Activated T-cell treated with anti-CD3 and anti-CD28 coated beads, Interleukin-2, amount 50 U/mL, for 48 hours (primary cell): ENCODE data around the gene ARMC5.

Experiments
- DNase-seq, 2 experiments: peaks; one replicate each; pipeline ENCODE4 v3.0.0-alpha.2; 2020

The ARMC5 gene

DNA sequence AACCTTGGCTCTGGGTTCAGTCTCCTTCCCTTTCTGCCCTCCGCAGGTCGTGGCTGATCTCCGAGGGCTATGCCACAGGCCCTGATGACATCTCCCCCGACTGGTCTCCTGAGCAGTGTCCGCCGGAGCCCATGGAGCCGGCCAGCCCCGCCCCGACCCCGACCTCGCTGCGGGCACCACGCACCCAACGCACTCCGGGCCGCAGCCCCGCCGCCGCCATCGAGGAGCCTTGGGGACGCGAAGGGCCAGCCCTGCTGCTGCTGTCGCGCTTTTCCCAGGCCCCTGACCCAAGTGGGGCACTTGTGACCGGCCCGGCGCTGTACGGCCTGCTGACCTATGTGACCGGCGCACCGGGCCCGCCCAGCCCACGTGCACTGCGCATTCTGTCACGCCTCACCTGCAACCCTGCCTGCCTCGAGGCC lies 5.1 kb downstream of the ARMC5 start:
- no peak for DNase-seq

GRCh38 chr16:31464781-31465260 lies 5.5 kb downstream of the ARMC5 start:
- DNase-seq, result no peak

DNA sequence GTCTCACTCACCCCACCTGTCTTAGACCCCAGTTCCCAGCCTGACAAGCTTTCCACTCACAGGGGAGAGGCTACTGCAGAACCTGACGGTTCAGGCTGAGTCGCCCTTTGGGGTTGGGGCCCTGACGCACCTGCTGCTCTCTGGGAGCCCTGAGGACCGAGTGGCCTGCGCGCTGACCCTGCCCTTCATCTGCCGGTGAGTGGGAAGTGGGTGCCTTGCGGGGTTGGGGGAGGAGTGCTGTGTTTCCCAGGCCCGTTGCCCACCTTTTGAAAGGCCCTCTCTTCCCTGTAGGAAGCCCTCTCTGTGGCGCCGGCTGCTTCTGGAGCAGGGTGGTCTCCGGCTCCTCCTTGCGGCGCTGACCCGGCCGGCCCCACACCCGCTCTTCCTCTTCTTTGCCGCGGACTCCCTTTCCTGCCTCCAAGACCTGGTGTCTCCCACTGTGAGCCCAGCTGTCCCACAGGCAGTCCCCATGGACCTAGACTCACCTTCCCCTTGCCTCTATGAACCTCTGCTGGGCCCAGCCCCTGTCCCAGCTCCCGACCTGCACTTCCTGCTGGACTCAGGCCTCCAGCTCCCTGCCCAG lies 6.6 kb downstream of the ARMC5 start:
- DNase-seq, result no peak

DNA sequence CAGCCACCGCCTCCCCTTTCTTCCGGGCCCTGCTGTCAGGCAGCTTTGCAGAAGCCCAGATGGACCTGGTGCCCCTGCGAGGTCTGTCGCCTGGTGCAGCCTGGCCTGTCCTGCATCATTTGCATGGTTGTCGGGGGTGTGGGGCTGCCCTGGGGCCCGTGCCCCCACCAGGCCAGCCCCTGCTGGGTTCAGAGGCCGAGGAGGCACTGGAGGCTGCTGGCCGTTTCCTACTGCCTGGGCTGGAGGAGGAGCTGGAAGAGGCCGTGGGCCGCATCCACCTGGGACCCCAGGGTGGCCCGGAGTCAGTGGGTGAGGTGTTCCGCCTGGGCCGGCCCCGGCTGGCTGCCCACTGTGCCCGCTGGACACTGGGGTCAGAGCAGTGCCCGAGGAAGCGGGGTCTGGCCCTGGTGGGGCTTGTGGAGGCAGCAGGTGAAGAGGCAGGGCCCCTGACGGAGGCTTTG lies 7.1 kb downstream of the ARMC5 start:
- no peak for DNase-seq

GRCh38 chr16:31467151-31467773 lies 8.0 kb downstream of the ARMC5 start:
- DNase-seq, result no peak

DNA sequence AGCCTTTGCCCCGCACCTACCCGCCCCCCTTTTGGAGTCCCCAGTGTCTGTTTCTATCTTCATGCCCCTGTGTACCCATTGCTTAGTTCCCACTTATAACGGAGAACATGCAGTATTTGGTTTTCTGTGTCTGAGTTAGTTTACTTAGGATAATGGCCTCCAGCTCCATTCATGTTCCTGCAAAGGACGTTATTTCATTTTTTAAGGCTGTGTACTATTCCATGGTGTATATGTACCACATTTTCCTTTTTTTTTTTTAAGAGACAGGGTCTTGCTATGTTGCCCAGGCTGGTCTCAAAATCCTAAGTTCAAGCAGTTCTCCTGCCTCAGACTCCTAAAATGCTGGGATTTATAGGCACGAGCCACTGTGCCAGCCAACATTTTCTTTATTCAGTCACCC lies 8.6 kb downstream of the ARMC5 start:
- DNase-seq, result no peak

GRCh38 chr16:31470615-31471014 lies 11.3 kb downstream of the ARMC5 start:
- DNase-seq, result no peak

DNA sequence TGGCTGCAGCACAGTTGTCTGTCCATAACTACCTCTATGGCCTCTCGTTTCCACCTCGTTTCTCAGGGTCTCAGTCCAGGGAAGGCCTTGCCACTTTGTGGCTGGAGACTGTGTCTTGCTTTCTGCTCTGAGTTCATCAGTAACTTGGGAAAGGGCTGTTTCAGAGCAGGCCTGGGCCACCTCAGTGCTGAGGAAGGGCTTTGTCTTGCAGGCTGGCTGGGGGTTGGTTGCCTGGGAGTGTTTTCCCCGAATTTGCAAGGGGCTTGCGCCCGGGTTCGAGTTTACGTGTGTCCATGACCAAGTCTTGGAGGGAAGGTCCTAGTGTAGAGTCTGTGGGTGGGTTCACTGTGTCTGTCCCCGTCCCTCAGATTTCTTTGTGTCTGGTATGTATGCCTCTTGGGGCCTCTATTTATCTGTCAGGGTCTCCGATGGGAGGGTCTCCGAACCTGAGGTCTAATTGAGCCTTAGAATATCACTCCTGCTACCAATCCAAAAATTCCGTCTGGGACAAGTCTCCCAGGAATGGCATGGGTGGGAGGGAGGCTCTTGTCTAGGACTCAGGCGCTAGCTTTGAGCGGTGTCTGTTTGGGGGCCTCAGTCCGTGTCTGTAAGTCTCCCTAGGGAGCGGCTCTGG lies 12.1 kb downstream of the ARMC5 start:
- no peak for DNase-seq

GRCh38 chr16:31471875-31472708 lies 12.8 kb downstream of the ARMC5 start, which contains the start of gene TGFB1I1:
Gene TGFB1I1 (plus strand): TSS chr16:31472152. CDS start chr16:31472189, 37 bp downstream.
- DNase-seq, result no peak

- peak; percentile 75 to 78 for DNase-seq
These were observed 13.5 kb downstream of the ARMC5 start for GRCh38 chr16:31472709-31473203.

- DNase-seq, result no peak
These were observed 14.1 kb downstream of the ARMC5 start for GRCh38 chr16:31473264-31473984.

- no peak for DNase-seq
These were observed 14.9 kb downstream of the ARMC5 start for GRCh38 chr16:31474173-31474714.

- no peak for DNase-seq
These were observed 15.8 kb downstream of the ARMC5 start for GRCh38 chr16:31474773-31475738.

- DNase-seq, result no peak
These were observed 16.6 kb downstream of the ARMC5 start for GRCh38 chr16:31475946-31476302.

- peak; percentile 90 for DNase-seq
These were observed 17.3 kb downstream of the ARMC5 start for GRCh38 chr16:31476303-31477219.

GRCh38 chr16:31477220-31478216 lies 18.2 kb downstream of the ARMC5 start:
- peak; percentile 57 to 58 for DNase-seq

- DNase-seq, result no peak
These were observed 19.7 kb downstream of the ARMC5 start for GRCh38 chr16:31478956-31479355.

DNA sequence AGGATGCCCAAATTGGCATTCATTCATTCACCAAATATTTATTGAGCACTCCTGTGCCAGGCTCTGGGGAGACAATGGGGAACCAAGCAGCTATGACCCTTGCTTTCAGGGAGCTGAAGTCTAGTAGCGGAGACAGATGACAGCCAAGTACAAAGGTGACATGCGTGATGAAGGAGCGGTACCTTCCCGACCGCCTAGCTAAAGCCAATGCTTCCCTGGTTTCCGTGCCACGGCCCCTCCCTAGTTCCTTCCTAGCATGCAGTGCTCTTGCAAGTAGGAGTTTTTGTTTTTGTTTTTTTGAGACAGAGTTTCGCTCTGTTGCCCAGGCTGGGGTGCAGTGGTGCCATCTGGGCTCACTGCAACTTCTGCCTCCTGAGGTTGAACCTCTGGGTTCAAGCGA lies 20.4 kb downstream of the ARMC5 start:
- no peak for DNase-seq
